ENCODE measurements around the gene GPR143. TPM values are rescaled to one million over a fixed set of nuclear protein-coding genes. Genes with fewer than 3 reads are reported as not detected.

Gene GPR143
- total and polyA plus RNA-seq, 2 donors (not counting 3 experiments of a cell fraction or from before 2014, with no cell fraction given), result 9.3 to 17.7 TPM

DNA sequence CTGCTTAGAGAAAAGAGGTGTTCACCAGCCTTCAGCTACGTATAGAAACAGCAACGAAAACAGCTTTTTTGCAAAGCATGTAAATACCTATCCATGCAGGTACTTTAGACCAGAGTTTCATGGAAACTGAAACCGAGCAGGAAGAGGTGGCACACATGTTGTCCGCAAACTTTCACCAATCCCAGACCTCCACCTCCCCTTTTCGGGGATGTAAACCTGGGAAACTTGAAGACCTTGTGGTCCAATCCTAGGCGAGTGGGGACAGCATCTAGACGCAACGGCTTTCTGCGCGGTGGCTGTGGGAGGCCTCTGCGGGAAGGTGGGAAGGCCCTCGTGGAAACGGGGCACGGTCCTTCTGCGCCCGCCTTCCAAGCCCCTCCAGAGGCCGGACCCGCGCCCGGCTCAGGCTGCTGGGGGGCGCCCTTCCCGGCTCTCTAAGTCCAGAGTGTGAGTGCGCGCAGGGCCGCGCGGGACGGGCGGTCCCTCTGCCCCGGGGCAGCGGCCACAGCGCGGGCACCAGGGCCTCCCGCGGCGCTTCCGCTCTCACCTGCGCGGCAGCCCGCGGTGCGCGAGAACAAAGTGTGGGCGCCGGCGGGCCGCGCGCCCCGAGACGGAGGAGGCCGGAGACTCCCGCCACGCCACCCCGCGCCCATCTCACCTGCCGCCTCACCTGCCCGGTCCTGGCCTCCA, 19.8 kb upstream of the GPR143 start:
- no TSS peak for BruUV-seq (replicated peaks)
- DNase-seq (ENCODE audit: low read depth, low spot score) (no peak), FAIRE-seq (no peak)
- peak overlapping the region; percentile 61 for H3K9ac ChIP-seq (replicated peaks; ENCODE audit: extremely low read depth, insufficient read depth, low read length)
- peaks cover 19% of the 10 kb centered on the region for H3K79me2 ChIP-seq (ENCODE audit: control insufficient read depth, insufficient read depth, low read length)
- TF ChIP-seq JUN (IDR thresholded peaks at IDR 0.05; ENCODE audit: borderline replicate concordance, insufficient read depth, insufficient read length, low read depth) (no peak), POLR2AphosphoS5 (IDR thresholded peaks at IDR 0.05; ENCODE audit: insufficient read depth, low read depth, low read length) (no peak), POLR2A (IDR thresholded peaks at IDR 0.05; ENCODE audit: low read depth, low read length) (no peak), EZH2 (IDR thresholded peaks at IDR 0.05; ENCODE audit: borderline replicate concordance, low read depth, low read length, severe bottlenecking) (no peak)
- H3K4me1 ChIP-seq (ENCODE audit: control insufficient read depth, extremely low read depth, insufficient read depth, low read length), result peaks cover 9% of the 10 kb centered on the region
- H3K4me3 ChIP-seq (replicated peaks in 1 of 3; ENCODE audit: insufficient read depth in 1 of 3, low read depth in 1 of 3, low read length in 3 of 3), result peak overlapping the region; percentile 18 to 73 (median 48)
- H4K20me1 ChIP-seq (replicated peaks; ENCODE audit: control insufficient read depth, extremely low read depth, insufficient read depth, low read length), result no peaks in the 10 kb centered on the region
- H3K9me1 ChIP-seq (replicated peaks; ENCODE audit: control insufficient read depth, extremely low read depth, insufficient read depth, low read length), result no peaks in the 10 kb centered on the region
- H3K27me3 ChIP-seq (ENCODE audit: control insufficient read depth in 2 of 2, insufficient read depth in 2 of 2, low read length in 2 of 2), result no peaks in the 10 kb centered on the region
- ChIA-PET POLR2A (no interaction called here), CTCF (interaction anchor here (1.1 to 1.6 kb wide), 2 partner anchors 76 to 334 kb away, joined by 3 read pairs; no protein-coding TSS in a partner anchor)
- intact Hi-C loops (cut with micrococcal nuclease), result loop anchor here (5.0 kb wide), 2 partner anchors 78 to 87 kb away; no protein-coding TSS in a partner anchor
- dilution Hi-C loops (cut with MboI; ENCODE audit: extremely low pct_ligation_motif_present, low sequenced_read_pairs), result no loop called here
- H3K4me2 ChIP-seq (ENCODE audit: insufficient read depth, low read length), result peak overlapping the region; percentile 41
- H3K27ac ChIP-seq (ENCODE audit: insufficient read depth, low read depth, low read length), result no peak overlapping the region
- peak overlapping the region; percentile 24 for H2AFZ ChIP-seq (ENCODE audit: low read depth, low read length)
- H3K9me3 ChIP-seq (replicated peaks; ENCODE audit: control insufficient read depth, insufficient read depth, low read length), result no peaks in the 10 kb centered on the region
- H3K36me3 ChIP-seq (ENCODE audit: control insufficient read depth in 2 of 2, extremely low read depth in 1 of 2, insufficient read depth in 2 of 2, low read length in 2 of 2), result no peaks in the 10 kb centered on the region

DNA sequence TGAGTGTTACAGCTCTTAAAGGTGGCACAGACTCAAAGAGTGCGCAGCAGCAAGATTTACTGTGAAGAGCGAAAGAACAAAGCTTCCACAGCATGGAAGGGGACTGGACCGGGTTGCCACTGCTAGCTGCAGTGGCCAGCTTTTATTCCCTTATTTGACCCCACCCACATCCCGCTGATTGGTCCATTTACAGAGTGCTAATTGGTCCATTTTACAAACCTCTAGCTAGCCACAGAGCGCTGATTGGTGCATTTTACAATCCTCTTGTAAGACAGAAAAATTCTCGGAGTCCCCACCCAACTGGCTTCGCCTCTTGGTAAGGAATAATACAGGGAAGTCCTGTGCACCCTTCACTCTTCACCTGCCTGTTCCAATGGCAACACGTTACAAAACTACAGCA, 18.7 kb upstream of the GPR143 start:
- TF ChIP-seq JUN (IDR thresholded peaks at IDR 0.05; ENCODE audit: borderline replicate concordance, insufficient read depth, insufficient read length, low read depth), result no peak
- no peak for TF ChIP-seq POLR2A (IDR thresholded peaks at IDR 0.05; ENCODE audit: low read depth, low read length)
- TF ChIP-seq CTCF (IDR thresholded peaks at IDR 0.05; ENCODE audit: extremely low read depth in 1 of 2, insufficient read depth in 1 of 2, low read depth in 1 of 2, low read length in 2 of 2), result no peak
- H3K27me3 ChIP-seq (ENCODE audit: control insufficient read depth in 2 of 2, insufficient read depth in 2 of 2, low read length in 2 of 2), result no peaks in the 10 kb centered on the region
- H3K27ac ChIP-seq (ENCODE audit: insufficient read depth, low read depth, low read length), result no peak overlapping the region
- no peaks in the 10 kb centered on the region for H3K9me3 ChIP-seq (replicated peaks; ENCODE audit: control insufficient read depth, insufficient read depth, low read length)
- H3K4me3 ChIP-seq (replicated peaks in 1 of 3; ENCODE audit: insufficient read depth in 1 of 3, low read depth in 1 of 3, low read length in 3 of 3), result no peak overlapping the region
- no peaks in the 10 kb centered on the region for H3K36me3 ChIP-seq (ENCODE audit: control insufficient read depth in 2 of 2, extremely low read depth in 1 of 2, insufficient read depth in 2 of 2, low read length in 2 of 2)
- POLR2A ChIA-PET, result no interaction called here
- intact Hi-C loops (cut with micrococcal nuclease) (no loop called here), dilution Hi-C loops (cut with MboI; ENCODE audit: extremely low pct_ligation_motif_present, low sequenced_read_pairs) (no loop called here)
- FAIRE-seq (no peak), DNase-seq (ENCODE audit: low read depth, low spot score) (no peak)
- no peaks in the 10 kb centered on the region for H3K9me1 ChIP-seq (replicated peaks; ENCODE audit: control insufficient read depth, extremely low read depth, insufficient read depth, low read length)
- CTCF ChIA-PET, result interaction anchor here (1.6 kb wide), 1 partner anchor 335 kb away, joined by 3 read pairs; no protein-coding TSS in a partner anchor
- no peaks in the 10 kb centered on the region for H4K20me1 ChIP-seq (replicated peaks; ENCODE audit: control insufficient read depth, extremely low read depth, insufficient read depth, low read length)
- no peak overlapping the region for H2AFZ ChIP-seq (ENCODE audit: low read depth, low read length)
- no TSS peak for BruUV-seq (replicated peaks)
- H3K4me1 ChIP-seq (ENCODE audit: control insufficient read depth, extremely low read depth, insufficient read depth, low read length), result peaks cover 8% of the 10 kb centered on the region
- no peak overlapping the region for H3K9ac ChIP-seq (replicated peaks; ENCODE audit: extremely low read depth, insufficient read depth, low read length)
- no peak overlapping the region for H3K4me2 ChIP-seq (ENCODE audit: insufficient read depth, low read length)
- H3K79me2 ChIP-seq (ENCODE audit: control insufficient read depth, insufficient read depth, low read length), result peaks cover 10% of the 10 kb centered on the region
